GM19395 (cell line): ENCODE results near the gene MND1.
"Not testable (repeated sequence)": the region's sequence is repeated elsewhere in the genome, so short reads cannot be mapped to it uniquely, and the experiment has no call there.

Experiments
- ATAC-seq: cut with Tn5 transposase; IDR thresholded peaks from one replicate; pipeline ENCODE4 v1.9.1; 2021; ENCODE audit warnings: mild to moderate bottlenecking, moderate library complexity; ENCODE audit not compliant: unreplicated experiment

MND1 gene

DNA sequence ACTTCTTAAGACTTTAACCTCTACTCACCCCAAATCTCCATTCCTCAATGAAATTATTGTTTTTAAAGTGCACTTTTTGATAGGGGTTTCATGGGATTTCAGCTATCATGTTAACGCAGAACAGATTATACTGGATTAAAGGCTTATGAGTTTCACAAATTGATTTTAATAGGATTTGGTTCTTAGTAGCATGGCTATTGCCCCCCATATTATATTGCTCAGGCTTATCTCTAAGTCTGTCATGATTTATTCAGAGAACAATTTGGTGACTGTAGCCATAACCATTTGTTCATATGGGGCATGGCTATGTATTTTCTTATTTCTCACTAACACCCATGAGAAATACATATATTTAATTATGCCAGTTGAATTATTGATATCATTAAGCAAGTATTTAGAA lies 57.0 kb downstream of the MND1 start:
- ATAC-seq: no peak

DNA sequence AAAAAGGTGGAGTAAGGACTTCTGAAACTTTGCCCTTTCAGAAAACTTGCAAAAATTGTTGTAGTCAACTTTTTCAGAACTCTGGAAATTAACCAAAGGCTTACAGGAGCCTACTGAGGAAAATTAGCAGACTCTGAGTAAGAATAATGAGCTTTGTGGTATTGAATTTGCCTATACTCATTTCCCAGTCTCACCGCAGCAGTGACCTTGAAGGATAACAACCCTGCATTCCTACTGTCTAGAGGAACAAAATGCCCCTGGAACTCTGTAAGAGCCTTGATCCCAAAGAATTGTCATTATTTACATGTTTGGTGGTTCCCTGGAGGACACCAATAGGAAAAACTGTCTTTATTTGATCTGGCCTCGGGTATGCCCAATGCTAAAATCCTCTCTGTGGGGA lies 57.9 kb downstream of the MND1 start:
- ATAC-seq: no peak

DNA sequence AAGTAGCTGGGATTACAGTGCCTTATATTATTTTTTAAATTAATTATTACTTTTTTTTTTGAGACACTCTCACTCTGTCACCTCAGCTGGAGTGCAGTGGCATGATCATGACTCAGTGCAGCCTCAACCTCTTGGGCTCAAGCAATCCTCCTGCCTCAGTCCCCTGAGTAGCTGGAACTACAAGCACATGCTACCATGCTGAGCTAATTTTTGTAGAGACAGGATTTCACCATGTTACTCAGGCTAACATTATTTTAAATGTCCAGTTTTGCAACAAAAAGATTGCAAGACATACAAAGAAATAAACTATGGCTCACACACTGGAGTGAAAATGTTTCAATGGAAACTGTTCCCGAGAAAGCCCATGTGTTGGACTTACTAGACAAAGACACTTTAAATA lies 59.2 kb downstream of the MND1 start:
- no peak for ATAC-seq

DNA sequence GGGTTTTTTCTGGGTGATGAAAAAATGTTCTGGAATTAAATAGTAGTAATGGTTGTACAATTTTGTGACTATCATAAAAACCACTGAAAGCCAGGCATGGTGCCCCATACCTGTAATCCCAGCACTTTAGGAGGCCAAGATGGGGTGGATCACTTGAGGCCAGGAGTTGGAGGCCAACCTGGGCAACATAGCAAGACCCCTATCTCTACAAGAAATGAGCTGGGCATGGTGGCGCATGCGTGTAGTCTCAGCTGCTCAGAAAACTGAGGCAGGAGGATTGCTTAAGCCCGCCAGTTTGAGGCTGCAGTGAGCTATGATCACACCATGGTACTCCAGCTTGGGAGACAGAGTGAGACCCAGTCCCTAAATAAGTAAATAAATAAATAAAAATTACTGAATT lies 63.4 kb downstream of the MND1 start:
- no peak for ATAC-seq

DNA sequence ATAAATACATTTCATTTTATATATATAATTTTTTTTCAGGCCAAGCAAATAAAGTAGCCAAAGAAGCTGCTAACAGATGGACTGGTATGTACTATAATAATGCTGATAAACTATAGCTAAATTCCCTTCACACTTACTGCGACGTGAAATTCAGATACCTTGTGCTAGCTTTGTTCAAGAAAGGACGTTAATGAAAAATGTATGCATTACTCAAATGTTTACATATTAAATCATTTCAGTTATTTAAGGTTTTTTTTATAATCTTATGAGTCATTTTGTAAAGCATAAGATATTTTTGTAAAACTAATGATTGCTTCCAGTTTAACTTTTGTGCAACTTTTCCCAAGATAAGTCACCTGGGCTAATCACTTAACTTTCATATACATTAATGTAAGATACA lies 64.4 kb downstream of the MND1 start:
- no peak for ATAC-seq

DNA sequence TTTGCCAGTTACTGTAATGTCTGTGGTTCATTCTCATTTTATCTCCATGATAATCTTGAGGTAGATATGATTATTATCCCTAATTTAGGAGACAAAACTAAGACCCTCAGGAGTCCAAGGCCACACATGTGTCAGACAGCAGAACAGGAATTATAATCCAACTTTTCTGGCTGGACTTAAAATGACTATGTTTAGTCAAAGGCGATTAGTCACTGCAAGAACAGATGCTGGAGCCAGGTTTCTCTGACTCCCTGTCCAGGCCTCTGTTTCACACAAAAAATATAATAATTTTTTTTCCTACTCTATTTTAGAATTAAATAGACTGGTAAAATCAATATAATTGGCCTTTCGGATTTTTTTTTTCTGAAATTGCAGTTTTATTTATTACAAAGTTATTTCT lies 64.9 kb downstream of the MND1 start:
- no peak for ATAC-seq

DNA sequence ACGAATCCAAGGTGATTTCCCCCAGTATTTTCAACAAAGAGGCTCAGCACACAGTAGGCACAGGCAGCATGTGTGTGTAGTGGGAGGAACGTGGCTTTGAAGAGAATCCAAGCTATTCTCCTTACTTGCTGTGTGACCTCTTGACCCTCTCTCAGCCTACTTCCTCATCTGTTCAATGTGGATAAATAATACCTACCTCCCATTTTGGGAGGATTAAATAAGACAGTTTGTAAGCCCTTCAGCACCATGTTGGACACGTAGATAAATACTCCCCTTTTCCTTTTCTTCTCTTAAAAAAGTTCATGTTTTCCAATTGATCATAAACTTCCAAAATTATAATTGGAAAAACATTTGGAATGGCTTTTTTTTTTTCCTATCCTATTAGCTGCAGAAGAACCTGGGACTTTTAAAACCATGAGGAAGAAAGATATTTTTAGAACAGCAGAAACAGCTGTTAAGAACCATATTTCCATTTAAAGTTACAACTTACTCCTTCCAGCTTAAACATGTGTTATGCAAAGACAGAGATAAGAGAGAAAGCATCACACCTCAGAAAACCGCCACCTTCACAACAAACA lies 65.5 kb downstream of the MND1 start:
- no peak for ATAC-seq

DNA sequence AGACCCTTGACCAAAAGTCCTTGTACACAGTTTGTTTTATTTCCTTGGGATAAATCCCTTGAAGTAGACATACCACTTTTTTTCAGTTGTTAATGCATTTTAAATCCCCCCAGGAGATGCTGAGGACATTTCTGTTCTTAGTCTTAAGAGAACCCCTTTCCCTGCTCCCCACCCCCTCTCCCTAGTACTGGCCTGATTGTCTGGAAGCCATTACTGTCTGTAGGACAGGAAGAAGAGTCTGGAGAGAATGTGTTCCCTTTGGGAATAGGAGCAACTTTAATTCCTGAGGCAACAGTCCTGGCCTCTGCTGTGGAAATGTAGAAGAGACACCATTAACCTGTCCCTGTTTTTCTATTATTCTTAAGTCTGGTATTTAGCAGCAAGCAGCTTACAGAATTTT lies 69.4 kb downstream of the MND1 start:
- no peak for ATAC-seq

DNA sequence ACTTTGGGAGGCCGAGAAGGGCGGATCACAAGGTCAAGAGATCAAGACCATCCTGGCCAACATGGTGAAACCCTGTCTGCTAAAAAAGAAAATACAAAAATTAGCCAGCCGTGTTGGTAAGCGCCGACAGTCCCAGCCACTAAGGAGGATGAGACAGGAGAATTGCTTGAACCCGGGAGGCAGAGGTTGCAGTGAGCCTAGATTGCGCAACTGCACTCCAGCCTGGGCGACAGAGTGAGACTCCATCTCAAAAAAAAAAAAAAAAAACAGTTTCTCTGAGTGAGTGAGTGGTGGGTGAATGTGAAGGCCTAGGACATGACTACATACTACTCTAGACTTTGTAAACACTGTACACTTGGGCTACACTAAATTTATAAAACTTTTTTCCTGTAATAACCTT lies 72.0 kb downstream of the MND1 start:
- ATAC-seq: not testable (repeated sequence)

DNA sequence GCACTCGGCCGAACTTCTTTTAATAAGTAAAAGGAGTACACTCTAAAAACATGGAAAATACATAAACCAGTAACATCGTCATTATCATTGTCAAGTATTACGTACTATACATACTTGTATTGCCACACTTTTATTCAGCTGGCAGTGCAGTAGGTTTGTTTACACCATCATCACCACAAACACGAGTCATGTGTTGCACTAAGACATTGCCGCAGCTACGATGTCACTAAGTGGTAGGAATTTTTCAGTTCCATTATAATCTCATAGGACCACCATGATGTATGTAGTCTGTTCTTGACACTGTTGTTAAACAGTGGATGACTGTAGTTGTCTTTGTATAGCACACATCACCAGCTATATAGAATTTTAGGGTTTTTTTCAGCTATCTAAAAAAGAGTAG lies 73.6 kb downstream of the MND1 start:
- ATAC-seq: no peak

DNA sequence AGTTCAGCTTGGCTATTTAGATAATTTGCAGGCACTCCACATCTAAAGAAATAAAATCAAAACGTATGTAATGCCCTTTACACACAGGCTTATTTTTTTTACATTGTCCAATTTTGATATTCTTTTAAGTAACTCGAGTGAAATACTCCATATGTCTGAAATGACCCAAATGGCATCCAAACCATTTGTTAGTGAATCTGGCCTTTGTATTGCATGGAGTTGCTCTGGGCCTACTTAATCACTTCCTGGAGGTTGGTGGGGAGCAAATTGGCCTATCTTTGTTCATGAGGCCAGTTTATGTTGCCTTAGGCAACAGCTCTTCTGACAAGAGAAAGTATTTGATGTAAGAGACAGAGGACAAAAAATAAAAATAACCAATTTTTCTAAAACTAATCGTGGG lies 74.1 kb downstream of the MND1 start:
- no peak for ATAC-seq

DNA sequence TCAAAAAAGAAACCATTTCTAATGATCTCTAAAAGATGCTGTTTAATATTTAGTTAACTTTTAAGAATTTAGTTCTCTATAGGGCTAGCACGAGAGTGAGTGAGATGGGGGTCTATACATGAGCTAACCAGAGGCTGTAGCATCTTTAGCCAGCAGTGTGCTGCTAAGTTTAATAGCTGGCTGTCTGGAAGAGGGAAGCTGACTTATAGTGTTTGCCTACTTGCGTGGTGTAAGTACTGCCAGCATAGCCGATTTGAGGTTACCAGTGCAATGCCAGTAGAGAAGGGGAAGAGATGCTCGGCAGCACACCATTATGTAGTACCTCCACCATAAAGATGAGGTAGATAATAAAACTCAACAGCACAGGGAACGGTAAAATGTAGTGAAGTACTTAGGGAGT lies 74.5 kb downstream of the MND1 start:
- ATAC-seq: no peak

DNA sequence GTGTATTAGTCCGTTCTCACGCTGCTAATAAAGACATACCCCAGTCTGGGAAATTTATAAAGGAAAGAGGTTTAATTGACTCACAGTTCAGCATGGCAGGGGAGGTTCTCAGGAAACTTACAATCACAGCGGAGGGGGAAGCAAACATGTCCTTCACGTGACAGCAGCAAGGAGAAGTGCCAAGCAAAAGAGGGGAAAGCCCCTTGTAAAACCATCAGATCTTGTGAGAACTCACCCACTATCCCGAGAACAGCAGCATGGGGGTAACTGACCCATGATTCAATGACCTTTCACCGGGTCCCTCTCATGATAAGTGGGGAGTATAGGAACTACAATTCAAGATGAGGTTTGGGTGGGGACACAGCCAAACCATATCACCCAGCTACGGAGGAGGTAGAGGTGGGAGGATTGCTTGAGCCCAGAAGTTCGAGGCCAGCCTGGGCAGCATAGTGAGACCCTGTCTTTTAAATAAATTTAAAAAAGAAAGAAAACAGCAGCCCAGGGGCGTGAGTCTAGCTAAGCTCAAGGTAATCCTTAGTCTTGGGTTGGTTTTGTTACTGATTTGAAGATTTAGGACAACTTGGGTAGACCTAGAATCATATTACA lies 75.3 kb downstream of the MND1 start:
- no peak for ATAC-seq

DNA sequence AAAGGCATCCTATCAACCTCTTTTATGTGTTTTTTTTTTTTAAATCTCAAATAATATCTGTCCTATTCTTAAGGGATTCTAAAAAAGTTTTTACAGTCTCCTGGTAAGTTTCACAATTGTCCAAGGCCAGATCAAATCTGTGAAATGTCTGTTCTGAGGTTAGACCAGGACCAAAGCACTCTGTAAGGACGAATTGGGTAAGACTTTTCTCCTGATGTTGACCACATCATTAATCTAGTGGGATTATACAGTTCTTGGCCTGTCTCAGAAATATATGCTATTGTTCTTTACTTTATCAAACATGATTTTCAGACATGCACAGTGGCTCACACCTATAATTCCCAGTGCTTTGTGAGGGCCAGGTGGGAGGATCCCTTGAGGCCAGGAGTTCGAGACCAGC lies 75.9 kb downstream of the MND1 start:
- no peak for ATAC-seq

DNA sequence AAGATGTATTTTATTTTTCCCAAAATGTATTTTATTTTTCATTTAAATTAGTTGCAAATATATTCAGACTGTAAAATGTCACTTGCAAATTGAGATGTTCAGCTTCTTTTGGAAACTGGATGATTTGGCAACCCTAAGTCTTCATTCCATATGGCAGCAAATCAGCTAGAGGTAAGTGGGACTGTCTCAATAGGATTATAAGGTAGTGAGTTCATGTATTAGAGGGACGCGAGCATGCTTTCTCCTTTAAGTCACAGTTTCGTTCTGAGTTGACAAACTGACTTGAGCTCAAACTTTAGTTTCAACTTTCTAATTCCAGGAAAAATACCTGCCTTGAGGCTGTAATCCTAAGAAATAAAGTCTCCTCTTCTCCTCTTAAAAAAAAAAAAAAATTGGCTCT lies 77.5 kb downstream of the MND1 start:
- ATAC-seq: peak; percentile 75

DNA sequence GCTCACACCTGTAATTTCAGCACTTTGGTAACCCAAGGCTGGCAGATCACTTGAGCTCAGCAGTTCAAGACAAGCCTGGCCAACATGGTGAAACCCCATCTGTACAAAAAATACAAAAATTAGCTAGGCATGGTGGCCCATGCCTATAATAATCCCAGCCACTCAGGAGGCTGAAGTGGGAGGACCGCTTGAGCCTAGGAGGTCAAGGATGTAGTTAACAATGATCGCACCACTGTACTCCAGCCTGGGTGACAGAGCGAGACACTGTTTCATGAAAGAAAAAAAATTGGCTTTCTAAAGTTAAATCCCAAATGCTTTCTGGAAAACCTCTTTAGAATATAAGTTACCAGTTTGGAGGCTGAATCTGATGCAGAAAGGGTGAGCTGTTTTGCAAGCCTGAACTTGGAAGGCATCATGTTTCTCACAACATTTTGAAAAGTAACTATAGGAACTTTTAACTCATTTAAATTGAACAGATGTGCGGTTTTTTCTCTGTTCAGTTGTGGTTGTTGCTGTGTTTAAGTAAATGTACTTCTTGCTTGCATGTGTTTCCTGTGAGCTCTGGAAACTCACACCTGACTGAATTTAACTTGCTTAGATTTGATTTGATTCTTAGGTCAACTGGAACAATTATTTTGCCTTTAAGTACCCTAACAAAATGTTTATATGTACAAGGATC lies 81.9 kb downstream of the MND1 start:
- ATAC-seq: peak; percentile 75

DNA sequence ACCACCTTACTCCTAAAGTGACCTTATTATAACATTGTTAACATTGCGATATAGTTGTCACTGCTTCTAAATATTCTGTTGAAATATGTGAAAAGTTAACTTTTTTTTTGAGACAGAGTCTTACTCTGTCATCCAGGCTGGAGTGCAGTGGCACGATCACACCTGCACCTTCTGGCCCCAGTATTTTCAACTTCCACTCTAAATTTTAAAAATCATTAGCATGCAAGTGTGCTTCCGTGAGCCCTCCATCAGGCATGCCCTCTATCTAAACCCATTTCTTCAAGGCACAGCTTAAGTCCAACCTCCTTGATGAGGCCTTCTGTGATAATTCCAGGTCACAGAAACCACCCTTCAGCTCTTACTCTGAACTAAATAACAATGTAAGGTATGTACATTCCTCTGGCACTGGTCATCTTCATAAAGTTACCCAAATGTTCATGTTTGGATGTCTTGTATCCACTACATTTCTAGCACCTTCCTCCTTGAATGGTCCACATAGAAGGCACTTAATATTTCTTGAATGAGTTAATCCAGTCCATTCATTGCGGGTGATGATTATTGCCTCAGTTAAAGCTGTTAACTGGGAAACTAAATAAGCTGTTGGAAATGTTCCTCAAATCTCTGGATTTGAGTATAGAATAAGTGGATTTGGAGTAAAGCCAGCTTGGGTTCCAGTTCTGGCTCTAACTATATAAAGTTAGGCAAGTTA lies 83.0 kb downstream of the MND1 start:
- ATAC-seq: no peak

DNA sequence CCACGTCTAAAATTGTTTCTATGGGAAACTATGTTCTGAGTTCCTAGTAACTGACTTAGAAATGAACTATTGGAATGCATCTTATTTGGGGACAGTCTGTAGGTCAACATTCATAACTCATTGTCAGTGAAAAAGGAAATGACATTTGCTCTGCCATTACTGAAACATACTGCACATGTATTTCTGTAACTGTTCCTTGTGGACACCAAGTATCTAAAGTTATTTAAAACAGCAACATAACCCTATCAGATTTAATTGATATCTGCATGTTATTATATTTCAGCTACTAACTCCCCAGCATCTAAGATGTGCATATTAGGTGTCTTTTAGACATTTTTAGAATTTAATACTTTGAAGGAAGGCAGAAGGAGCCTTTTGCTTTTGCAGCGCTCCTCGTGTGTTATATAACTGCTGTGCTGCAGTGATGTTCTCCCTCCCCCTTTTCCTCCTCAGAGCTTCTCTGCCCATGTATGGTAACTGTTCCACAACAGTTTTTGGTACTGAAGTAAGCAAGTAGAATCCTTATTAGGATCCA lies 84.5 kb downstream of the MND1 start:
- no peak for ATAC-seq

DNA sequence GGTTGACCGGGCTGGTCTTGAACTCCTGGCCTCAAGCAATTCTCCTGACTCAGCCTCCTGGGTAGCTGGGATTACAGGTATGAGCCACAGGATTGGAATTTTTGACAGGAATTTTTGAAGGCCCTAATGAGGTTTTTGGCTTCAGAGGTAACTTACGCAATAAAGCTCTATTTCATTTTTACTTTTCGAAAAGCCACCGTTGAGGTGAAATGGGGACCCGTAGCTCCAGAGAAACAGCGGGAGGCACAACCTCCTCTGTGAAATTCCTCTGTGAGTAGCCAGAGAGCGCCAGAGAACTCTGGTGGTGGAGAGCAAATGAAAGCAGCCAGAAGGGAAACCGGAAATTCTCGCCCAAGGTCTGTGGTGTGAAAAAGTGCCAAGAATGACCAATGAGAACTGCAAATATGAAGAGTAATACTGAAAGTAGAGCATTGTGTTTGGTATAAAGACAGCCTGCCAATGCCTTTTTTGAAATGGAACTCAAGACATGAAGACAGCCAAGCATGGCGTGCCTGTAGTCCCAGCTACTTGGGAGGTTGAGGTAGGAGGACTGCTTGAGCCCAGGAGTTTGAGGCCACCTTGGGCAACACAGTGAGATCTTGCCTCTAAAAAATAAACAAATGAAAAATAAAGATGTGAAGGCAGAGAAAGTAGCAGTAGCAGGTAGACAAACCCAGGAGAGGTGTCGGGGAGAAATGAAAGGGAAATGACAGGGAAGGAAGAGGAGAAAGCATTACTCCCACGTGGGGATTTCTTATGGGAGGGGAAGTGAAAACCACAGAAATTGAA lies 88.7 kb downstream of the MND1 start:
- ATAC-seq: peak; percentile 96

DNA sequence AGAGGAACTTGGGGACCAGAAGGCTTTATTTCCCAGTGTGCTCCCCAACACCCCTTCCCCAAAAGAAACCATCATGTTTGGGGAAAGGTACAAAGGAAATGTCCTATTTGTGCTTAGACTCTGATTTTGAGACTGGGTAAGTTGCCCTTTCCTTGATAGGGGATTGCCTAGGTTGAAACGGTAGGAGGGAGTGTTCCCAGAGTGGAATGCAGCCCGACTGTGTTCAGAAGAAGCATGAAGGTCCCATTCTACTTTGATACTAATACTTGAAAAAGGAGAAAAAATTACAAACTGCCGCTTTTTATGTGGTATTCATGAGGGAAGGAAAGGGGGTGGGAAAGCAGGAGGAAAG lies 89.2 kb downstream of the MND1 start:
- ATAC-seq: no peak

DNA sequence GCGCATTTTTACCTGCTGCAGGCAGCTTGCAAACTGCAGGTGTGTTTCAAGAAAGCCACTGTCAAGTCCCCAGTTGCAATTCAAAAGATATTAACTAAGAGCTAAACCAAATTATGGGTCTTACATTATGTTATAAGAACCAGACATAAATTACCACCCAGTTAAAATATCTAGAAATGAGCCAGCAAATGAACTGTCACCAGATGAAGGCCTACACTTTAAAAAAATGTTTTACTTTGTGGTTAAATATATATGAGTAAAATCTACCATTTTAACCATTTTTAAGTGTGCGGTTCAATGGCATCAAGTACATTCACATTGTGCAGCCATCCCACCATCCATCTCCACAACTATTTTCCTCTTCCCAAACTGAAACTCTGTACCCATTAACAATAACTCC lies 89.7 kb downstream of the MND1 start:
- ATAC-seq: no peak
